ENCODE results near the gene GPR35.

GPR35 gene

DNA sequence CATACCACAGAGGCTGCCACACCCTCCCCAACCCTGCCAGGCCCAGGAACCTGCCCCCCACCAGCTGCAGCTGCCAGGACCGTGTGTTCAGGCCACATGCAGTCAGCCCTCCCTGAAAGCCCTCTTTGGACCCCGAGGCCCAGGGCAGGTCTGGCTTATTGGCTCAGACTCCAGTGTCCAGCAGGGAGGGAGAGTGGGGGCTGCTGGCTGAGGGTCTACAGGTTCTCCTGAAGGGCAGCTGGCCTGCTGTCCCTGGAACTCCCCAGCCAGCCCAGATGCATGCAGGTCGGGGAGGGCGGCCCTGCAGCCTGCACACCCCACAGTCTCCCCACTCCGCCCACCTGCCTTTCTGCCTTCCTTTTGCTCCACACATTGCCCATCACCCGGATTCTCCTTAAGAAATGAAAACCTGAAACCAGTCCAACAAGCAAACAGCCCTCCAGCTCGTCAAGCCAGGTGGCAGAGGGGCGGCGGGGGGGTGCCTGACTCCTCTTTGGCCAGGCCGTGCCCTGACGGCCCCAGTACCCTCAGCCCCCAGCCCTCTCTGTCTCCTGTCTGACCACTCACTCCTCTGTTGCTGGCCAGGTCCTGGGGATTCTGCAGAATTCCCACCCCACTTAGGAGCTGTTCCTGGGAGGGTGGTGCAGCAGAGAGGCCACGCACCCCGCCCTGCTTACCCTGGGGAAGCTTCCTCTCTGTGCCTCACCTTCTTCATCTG is 18.0 kb downstream of the GPR35 start (continued):
- TF ChIP-seq ZC3H10 (CRISPR knock-in tag; IDR thresholded peaks at IDR 0.05): no peak

DNA sequence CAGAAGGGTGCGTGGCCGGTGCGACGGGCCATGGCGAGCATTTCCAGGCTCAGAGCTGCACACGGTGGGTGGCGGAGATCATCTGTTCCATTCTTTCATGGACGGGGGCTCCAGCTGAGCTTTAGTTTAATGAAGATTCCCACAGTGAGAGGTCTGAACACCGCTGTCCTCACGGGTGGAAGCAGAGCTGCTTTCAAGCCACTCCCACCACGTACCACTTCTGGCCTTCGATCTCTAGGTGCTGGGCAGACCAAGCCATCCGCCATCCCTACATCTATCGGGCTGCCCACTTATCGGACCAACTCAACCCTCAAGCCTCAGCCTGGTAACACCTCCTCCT is 18.5 kb downstream of the GPR35 start:
- no peak for ATAC-seq
- TF ChIP-seq RARB (CRISPR knock-in tag; IDR thresholded peaks at IDR 0.05) (no peak), ARNTL (CRISPR knock-in tag; IDR thresholded peaks at IDR 0.05; ENCODE audit: borderline replicate concordance, low read depth) (no peak), GLIS3 (CRISPR knock-in tag; IDR thresholded peaks at IDR 0.05) (no peak), PPARA (CRISPR knock-in tag; IDR thresholded peaks at IDR 0.05; ENCODE audit: borderline replicate concordance) (no peak), ZNF8 (CRISPR knock-in tag; IDR thresholded peaks at IDR 0.05) (no peak), CSDC2 (CRISPR knock-in tag; IDR thresholded peaks at IDR 0.05) (no peak), SNAI2 (CRISPR knock-in tag; IDR thresholded peaks at IDR 0.05) (no peak), ESRRG (CRISPR knock-in tag; IDR thresholded peaks at IDR 0.05) (no peak)
- TF ChIP-seq, protein P1, sequence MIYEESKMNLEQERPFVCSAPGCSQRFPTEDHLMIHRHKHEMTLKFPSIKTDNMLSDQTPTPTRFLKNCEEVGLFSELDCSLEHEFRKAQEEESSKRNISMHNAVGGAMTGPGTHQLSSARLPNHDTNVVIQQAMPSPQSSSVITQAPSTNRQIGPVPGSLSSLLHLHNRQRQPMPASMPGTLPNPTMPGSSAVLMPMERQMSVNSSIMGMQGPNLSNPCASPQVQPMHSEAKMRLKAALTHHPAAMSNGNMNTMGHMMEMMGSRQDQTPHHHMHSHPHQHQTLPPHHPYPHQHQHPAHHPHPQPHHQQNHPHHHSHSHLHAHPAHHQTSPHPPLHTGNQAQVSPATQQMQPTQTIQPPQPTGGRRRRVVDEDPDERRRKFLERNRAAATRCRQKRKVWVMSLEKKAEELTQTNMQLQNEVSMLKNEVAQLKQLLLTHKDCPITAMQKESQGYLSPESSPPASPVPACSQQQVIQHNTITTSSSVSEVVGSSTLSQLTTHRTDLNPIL (CRISPR knock-in tag; IDR thresholded peaks at IDR 0.05; ENCODE audit: low read depth): no peak
- TF ChIP-seq, protein P2, sequence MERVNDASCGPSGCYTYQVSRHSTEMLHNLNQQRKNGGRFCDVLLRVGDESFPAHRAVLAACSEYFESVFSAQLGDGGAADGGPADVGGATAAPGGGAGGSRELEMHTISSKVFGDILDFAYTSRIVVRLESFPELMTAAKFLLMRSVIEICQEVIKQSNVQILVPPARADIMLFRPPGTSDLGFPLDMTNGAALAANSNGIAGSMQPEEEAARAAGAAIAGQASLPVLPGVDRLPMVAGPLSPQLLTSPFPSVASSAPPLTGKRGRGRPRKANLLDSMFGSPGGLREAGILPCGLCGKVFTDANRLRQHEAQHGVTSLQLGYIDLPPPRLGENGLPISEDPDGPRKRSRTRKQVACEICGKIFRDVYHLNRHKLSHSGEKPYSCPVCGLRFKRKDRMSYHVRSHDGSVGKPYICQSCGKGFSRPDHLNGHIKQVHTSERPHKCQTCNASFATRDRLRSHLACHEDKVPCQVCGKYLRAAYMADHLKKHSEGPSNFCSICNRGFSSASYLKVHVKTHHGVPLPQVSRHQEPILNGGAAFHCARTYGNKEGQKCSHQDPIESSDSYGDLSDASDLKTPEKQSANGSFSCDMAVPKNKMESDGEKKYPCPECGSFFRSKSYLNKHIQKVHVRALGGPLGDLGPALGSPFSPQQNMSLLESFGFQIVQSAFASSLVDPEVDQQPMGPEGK (CRISPR knock-in tag; IDR thresholded peaks at IDR 0.05; ENCODE audit: borderline replicate concordance): no peak
- TF ChIP-seq, protein P3, sequence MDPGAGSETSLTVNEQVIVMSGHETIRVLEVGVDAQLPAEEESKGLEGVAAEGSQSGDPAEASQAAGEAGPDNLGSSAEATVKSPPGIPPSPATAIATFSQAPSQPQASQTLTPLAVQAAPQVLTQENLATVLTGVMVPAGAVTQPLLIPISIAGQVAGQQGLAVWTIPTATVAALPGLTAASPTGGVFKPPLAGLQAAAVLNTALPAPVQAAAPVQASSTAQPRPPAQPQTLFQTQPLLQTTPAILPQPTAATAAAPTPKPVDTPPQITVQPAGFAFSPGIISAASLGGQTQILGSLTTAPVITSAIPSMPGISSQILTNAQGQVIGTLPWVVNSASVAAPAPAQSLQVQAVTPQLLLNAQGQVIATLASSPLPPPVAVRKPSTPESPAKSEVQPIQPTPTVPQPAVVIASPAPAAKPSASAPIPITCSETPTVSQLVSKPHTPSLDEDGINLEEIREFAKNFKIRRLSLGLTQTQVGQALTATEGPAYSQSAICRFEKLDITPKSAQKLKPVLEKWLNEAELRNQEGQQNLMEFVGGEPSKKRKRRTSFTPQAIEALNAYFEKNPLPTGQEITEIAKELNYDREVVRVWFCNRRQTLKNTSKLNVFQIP (CRISPR knock-in tag; IDR thresholded peaks at IDR 0.05; ENCODE audit: borderline replicate concordance, low read depth): no peak

DNA sequence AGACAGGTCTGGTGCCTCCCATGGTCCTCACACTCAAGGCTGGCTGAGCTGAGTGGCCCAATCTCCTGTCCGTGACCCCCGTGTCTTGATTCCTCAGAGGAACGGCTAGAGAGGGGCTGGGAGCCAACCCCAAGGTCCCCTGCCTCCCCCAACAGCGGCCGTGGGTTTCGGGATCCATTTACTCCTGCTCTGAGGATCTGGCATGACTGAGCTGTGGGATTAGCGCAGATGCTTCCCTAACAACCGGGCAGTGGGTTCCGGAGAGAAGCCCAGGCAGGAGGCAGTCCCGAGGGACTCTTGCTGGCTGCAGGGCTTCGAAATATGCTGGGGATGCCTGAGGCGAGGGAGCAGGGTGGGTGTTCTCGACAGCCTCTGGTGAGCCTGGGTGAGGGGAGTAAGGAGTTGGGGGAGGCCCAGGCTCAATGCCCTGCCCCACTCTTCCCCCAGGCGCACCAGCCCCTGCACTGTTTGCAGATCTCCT is 18.9 kb downstream of the GPR35 start:
- ATAC-seq: no peak
- TF ChIP-seq, protein P1 (CRISPR knock-in tag; IDR thresholded peaks at IDR 0.05; ENCODE audit: low read depth): no peak
- no peak for TF ChIP-seq OSR1 (CRISPR knock-in tag; IDR thresholded peaks at IDR 0.05)
- TF ChIP-seq BACH2 (CRISPR knock-in tag; IDR thresholded peaks at IDR 0.05; ENCODE audit: borderline replicate concordance): no peak
- TF ChIP-seq, protein P2 (CRISPR knock-in tag; IDR thresholded peaks at IDR 0.05; ENCODE audit: borderline replicate concordance): no peak
- TF ChIP-seq, protein P4, sequence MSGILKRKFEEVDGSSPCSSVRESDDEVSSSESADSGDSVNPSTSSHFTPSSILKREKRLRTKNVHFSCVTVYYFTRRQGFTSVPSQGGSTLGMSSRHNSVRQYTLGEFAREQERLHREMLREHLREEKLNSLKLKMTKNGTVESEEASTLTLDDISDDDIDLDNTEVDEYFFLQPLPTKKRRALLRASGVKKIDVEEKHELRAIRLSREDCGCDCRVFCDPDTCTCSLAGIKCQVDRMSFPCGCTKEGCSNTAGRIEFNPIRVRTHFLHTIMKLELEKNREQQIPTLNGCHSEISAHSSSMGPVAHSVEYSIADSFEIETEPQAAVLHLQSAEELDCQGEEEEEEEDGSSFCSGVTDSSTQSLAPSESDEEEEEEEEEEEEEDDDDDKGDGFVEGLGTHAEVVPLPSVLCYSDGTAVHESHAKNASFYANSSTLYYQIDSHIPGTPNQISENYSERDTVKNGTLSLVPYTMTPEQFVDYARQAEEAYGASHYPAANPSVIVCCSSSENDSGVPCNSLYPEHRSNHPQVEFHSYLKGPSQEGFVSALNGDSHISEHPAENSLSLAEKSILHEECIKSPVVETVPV (CRISPR knock-in tag; IDR thresholded peaks at IDR 0.05): no peak
- TF ChIP-seq ARNTL (CRISPR knock-in tag; IDR thresholded peaks at IDR 0.05; ENCODE audit: borderline replicate concordance, low read depth): no peak
- TF ChIP-seq ZFP30 (CRISPR knock-in tag; IDR thresholded peaks at IDR 0.05): no peak

DNA sequence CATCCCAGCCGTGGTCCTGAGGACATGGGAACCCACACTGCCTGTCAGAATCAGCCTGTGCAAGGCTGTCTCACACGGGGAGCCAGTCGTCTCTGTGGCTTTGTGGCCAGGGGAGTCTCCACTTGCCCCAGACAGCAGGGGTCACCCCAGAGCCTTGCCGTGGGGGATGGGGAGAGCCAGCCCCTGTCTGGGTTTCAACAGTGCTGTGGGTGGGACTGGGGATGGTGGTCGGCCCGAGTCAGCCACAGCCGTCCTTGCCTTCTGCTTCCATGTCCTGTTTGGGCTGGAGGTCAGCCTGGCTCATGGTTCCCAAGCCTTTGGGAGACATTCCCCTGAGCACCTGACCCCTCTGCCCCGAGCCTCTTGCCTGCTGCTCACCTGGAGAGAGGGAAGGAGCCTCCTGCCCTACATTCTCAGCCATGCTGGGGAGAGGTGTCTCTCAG is 19.6 kb downstream of the GPR35 start:
- ATAC-seq: no peak
- TF ChIP-seq PPARA (CRISPR knock-in tag; IDR thresholded peaks at IDR 0.05; ENCODE audit: borderline replicate concordance): no peak
- no peak for TF ChIP-seq ESRRG (CRISPR knock-in tag; IDR thresholded peaks at IDR 0.05)
- TF ChIP-seq, protein P2 (CRISPR knock-in tag; IDR thresholded peaks at IDR 0.05; ENCODE audit: borderline replicate concordance): no peak
- no peak for TF ChIP-seq TOX (CRISPR knock-in tag; IDR thresholded peaks at IDR 0.05; ENCODE audit: borderline replicate concordance)
- TF ChIP-seq ARNTL (CRISPR knock-in tag; IDR thresholded peaks at IDR 0.05; ENCODE audit: borderline replicate concordance, low read depth): no peak
- TF ChIP-seq, protein P3 (CRISPR knock-in tag; IDR thresholded peaks at IDR 0.05; ENCODE audit: borderline replicate concordance, low read depth): no peak
- TF ChIP-seq, protein P4 (CRISPR knock-in tag; IDR thresholded peaks at IDR 0.05): no peak
- TF ChIP-seq BACH2 (CRISPR knock-in tag; IDR thresholded peaks at IDR 0.05; ENCODE audit: borderline replicate concordance): no peak
- TF ChIP-seq ZNF8 (CRISPR knock-in tag; IDR thresholded peaks at IDR 0.05): no peak
- TF ChIP-seq OSR1 (CRISPR knock-in tag; IDR thresholded peaks at IDR 0.05): no peak
- TF ChIP-seq RARB (CRISPR knock-in tag; IDR thresholded peaks at IDR 0.05): no peak
- no peak for TF ChIP-seq ZNF565 (CRISPR knock-in tag; conservative IDR thresholded peaks at IDR 0.05; ENCODE audit: low read depth)
